Measurements from ENCODE around the gene SLIT2.

DNA sequence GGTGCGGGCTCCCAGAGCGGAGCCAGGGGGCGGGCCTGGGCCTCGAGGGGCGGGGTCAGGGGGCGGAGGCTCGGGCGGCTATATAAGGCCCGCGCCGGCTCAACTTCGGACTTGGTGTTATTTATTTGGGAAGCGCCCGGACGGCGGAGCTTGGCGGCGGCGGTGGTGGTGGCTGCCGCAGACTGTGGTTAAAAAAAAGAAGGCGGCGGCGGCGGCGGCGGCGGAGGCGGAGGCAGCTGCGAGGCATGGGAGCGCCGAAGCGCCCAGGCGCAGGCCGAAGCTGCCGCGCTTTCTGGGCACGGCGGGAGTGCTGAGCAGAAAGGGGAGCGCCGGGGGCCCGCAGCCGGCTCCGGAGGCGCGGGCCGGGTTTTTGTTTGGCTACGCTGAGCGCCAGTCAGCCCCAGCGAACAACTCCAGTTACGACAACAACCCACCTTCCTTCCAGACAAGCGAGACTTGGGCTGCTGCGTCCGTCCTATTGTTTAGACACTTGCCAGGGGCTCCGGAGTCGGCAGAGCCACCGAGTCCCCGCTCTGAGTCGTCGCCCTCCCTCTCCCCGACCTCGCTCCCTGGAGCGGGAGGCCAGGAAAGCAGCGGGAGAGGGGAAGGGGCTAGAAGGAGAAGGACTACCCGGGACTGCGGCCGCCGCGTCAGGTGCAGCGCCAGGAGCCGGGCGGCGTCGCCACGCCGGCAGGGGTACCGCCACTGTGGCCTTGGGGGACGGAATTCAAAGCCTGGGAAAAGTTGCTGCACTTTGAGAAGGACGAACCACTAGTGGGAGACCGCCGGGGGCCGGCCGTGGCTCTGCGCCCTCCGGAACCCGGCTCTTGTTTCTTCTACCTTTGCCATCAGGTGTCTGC is at the start of gene SLIT2:
- TF ChIP-seq POLR2AphosphoS5 (IDR thresholded peaks at IDR 0.05) (peak; percentile 55), SMC3 (conservative IDR thresholded peaks at IDR 0.05; ENCODE audit: poor library complexity) (peak; percentile 4), EP300 (conservative IDR thresholded peaks at IDR 0.05; ENCODE audit: poor library complexity, severe bottlenecking) (no peak), EZH2 (IDR thresholded peaks at IDR 0.05; ENCODE audit: borderline replicate concordance, insufficient read depth, low read length, poor library complexity, severe bottlenecking) (no peak), RAD21 (conservative IDR thresholded peaks at IDR 0.05) (no peak)
- TF ChIP-seq, protein P1, sequence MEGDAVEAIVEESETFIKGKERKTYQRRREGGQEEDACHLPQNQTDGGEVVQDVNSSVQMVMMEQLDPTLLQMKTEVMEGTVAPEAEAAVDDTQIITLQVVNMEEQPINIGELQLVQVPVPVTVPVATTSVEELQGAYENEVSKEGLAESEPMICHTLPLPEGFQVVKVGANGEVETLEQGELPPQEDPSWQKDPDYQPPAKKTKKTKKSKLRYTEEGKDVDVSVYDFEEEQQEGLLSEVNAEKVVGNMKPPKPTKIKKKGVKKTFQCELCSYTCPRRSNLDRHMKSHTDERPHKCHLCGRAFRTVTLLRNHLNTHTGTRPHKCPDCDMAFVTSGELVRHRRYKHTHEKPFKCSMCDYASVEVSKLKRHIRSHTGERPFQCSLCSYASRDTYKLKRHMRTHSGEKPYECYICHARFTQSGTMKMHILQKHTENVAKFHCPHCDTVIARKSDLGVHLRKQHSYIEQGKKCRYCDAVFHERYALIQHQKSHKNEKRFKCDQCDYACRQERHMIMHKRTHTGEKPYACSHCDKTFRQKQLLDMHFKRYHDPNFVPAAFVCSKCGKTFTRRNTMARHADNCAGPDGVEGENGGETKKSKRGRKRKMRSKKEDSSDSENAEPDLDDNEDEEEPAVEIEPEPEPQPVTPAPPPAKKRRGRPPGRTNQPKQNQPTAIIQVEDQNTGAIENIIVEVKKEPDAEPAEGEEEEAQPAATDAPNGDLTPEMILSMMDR (IDR thresholded peaks at IDR 0.05; ENCODE audit: poor library complexity, severe bottlenecking), result no peak
